HFFc6 (cell line): Measurements from ENCODE around the gene HNF1B. TPM values are rescaled to one million over a fixed set of nuclear protein-coding genes. Genes with fewer than 3 reads are reported as not detected.

Experiments used
- DNase-seq: peaks from one replicate; pipeline ENCODE4 v3.0.0-alpha.2; 2018
- H3K27ac Mint-ChIP-seq: 2 replicates; pipeline ENCODE4 v1.8.0; 2020; ENCODE audit warnings: mild to moderate bottlenecking, mixed read lengths
- H3K27me3 Mint-ChIP-seq: 2 replicates; pipeline ENCODE4 v1.8.0; 2021; ENCODE audit warnings: mild to moderate bottlenecking, moderate library complexity, mixed read lengths; ENCODE audit not compliant: insufficient read depth
- H3K36me3 Mint-ChIP-seq: 2 replicates; pipeline ENCODE4 v1.8.0; 2021; ENCODE audit warnings: low read depth, mixed read lengths
- H3K4me1 Mint-ChIP-seq: 2 replicates; pipeline ENCODE4 v1.8.0; 2020; ENCODE audit warnings: low read depth, mixed read lengths
- H3K4me3 Mint-ChIP-seq: 2 replicates; pipeline ENCODE4 v1.8.0; 2020; ENCODE audit warnings: mild to moderate bottlenecking, moderate library complexity, mixed read lengths
- H3K9me3 Mint-ChIP-seq: 2 replicates; pipeline ENCODE4 v1.8.0; 2020; ENCODE audit warnings: mild to moderate bottlenecking, mixed read lengths
- total RNA-seq, 6 experiments: library from RNA; stranded (reverse); fragmentation: NEBNext Ultra II Directional; extraction: Animal tissue kit (Norgen Biotek cat#: 25700); gene quantifications; 2 replicates in 1 of 6; 3 replicates in 5 of 6; pipeline ENCODE4 v1.2.3, GENCODE V29; 2021
- TF ChIP-seq, protein P1 (sequence below): fragments of 200-600 bp; sonication (generic); IDR thresholded peaks from 2 replicates; pipeline ENCODE4 v1.5.0; 2021; ENCODE audit warnings: antibody characterized with exemption, mild to moderate bottlenecking

Gene HNF1B
- total RNA-seq, 6 experiments from 2014 or later = not detected

DNA sequence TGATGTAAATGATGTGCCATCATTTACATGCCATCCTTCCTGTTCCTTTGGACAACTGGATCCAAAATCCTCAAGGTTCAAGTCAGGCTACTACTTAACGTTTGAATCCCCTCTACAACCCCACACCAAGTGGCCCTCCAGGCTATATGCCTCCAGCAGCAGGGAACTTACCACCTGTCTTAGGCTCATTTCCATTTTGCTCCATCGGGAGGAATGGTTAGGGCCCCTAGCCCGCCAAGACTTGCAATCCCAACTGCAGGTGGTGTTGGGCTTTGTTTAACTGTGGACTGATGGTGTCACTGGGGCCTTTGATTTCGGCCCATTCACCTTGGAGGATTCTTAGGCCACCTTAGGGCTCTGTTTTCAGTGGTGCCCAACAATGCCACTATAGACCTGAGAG, 9.7 kb downstream of the HNF1B start:
- Mint-ChIP-seq H3K4me3 (no peak overlapping the region), H3K9me3 (no peaks in the 10 kb centered on the region), H3K36me3 (peaks cover 4% of the 10 kb centered on the region; the same call in 1 of the 2 replicates), H3K27ac (no peak overlapping the region), H3K4me1 (peaks cover 7% of the 10 kb centered on the region), H3K27me3 (peaks cover 51% of the 10 kb centered on the region)
- TF ChIP-seq, protein P1, sequence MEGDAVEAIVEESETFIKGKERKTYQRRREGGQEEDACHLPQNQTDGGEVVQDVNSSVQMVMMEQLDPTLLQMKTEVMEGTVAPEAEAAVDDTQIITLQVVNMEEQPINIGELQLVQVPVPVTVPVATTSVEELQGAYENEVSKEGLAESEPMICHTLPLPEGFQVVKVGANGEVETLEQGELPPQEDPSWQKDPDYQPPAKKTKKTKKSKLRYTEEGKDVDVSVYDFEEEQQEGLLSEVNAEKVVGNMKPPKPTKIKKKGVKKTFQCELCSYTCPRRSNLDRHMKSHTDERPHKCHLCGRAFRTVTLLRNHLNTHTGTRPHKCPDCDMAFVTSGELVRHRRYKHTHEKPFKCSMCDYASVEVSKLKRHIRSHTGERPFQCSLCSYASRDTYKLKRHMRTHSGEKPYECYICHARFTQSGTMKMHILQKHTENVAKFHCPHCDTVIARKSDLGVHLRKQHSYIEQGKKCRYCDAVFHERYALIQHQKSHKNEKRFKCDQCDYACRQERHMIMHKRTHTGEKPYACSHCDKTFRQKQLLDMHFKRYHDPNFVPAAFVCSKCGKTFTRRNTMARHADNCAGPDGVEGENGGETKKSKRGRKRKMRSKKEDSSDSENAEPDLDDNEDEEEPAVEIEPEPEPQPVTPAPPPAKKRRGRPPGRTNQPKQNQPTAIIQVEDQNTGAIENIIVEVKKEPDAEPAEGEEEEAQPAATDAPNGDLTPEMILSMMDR = no peak
- DNase-seq = no peak

DNA sequence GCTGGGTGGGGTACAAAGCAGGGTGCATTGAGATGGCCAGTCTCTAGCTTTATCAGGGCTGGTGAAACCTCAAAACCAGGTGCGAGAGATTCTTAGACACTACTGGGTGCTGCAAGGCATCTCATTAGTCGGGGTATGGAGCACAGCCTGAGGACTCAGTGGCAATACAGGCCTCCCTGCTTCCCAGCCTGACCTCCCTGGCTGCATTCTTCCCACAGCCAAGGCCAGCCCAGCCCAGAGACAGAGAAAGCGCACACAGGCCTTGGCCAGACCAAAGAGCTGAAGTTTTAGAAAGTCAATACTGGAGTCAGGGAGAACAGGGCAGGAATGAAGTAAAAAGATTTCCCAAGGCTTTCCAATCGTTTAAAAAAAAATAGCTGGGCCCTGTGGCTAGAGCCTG, 12.5 kb downstream of the HNF1B start:
- Mint-ChIP-seq H3K9me3 (no peaks in the 10 kb centered on the region), H3K27me3 (peaks cover 43% of the 10 kb centered on the region), H3K36me3 (peaks cover 4% of the 10 kb centered on the region; the same call in 1 of the 2 replicates), H3K4me1 (no peaks in the 10 kb centered on the region), H3K27ac (no peak overlapping the region), H3K4me3 (no peak overlapping the region)
- no peak for DNase-seq
- TF ChIP-seq, protein P1 = no peak

DNA sequence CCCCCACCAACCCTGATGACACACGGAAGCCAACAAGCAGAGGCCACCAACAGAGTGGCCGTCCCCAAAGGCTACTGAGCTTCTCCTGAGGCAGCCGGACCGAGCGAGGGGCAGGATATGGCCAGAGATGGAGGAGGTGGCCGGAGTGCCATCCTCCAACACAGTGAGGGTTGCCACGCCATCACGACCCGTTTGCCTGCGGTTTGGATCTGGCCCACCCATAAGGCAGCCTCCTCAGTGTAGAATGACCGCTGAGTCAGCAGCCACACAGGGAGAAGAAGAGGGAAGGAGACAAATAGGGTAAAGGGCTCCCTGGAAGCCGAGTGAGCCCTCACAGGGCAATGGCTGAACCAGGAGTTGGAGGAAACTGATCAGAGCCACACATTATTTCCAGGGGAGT, 13.8 kb downstream of the HNF1B start:
- DNase-seq = no peak
- Mint-ChIP-seq H3K9me3 (no peaks in the 10 kb centered on the region), H3K36me3 (no peaks in the 10 kb centered on the region), H3K4me3 (no peak overlapping the region), H3K27me3 (peaks cover 39% of the 10 kb centered on the region), H3K4me1 (peaks cover 6% of the 10 kb centered on the region), H3K27ac (no peak overlapping the region)
- TF ChIP-seq, protein P1 = no peak

DNA sequence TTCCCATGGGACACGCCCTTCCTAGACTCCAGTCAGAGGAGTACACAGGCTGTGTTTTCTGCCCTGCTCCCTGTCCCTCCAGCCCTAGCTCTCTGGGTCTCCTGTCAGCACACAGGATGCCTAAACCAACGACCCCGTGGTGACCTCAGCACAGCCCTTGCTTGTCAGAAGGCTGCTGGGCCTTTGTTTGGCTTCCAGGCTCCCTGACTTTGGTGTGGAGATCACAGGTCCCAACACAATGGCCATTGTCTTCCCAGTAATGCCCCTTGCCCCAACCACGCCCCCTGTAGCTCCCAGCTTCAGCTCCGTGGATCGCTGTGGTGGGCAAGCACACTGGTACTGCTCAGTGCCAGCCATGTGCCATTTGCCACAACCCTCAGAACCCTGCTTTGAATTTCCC, 15.0 kb downstream of the HNF1B start:
- peaks cover 10% of the 10 kb centered on the region for H3K4me1 Mint-ChIP-seq
- TF ChIP-seq, protein P1 = no peak

DNA sequence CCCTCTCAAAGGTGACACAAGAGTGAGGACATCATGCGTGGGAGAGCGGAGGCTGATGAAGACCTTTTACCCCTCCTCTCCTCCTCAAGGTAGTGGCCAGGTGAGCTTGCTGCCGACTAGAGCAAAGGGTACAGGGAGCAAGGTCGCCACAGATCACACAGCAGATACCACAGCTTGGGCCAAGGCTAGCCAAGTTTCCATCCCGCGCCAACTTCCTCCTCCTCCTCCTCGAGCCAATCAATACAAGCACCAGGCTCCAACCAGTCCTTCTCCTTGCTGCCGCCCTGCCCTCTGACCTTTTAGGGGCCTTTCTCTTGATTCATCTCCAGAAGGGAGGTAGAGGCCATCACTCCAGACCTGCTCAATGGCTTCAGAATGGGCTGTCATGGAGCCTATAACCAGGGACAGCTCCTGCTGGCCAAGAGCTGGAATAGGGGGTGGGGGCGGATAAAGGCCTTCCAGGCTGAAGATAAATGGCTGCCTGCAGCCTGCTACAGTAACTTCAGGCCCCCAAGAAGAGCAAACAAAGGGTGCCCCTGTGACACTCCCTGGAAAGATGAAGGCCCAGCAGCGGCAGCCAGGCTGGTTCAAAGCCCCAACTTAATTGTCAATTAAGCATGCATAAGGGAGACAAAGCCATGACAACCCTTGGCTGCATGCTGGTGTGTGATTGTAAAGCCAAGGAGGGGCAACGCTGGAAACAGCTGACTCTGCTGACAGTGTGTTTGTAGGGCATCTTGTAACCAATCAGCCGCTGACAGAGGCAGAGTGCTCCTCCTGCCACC, 17.8 kb downstream of the HNF1B start:
- H3K27me3 Mint-ChIP-seq = peaks cover 31% of the 10 kb centered on the region
- no peak for DNase-seq
- no peaks in the 10 kb centered on the region for H3K36me3 Mint-ChIP-seq
- no peaks in the 10 kb centered on the region for H3K9me3 Mint-ChIP-seq
- peaks cover 10% of the 10 kb centered on the region for H3K4me1 Mint-ChIP-seq
- no peak overlapping the region for H3K27ac Mint-ChIP-seq
- no peak overlapping the region for H3K4me3 Mint-ChIP-seq
- TF ChIP-seq, protein P1 = no peak

More for the DNA sequence above, 15.0 kb downstream of the HNF1B start:
- no peaks in the 10 kb centered on the region for H3K9me3 Mint-ChIP-seq
- no peak for DNase-seq
- peaks cover 36% of the 10 kb centered on the region for H3K27me3 Mint-ChIP-seq
- H3K27ac Mint-ChIP-seq = no peak overlapping the region
- no peaks in the 10 kb centered on the region for H3K36me3 Mint-ChIP-seq
- no peak overlapping the region for H3K4me3 Mint-ChIP-seq
